ENCODE results near the gene LEO1.

Gene LEO1

GRCh38 chr15:51935466-51936104 is 36.0 kb downstream of the LEO1 start:
- TF ChIP-seq CTCF (IDR thresholded peaks at IDR 0.05; ENCODE audit: insufficient read depth, low read depth, low read length, missing control alignments): no peak
- no peak overlapping the region for H3K4me3 ChIP-seq (ENCODE audit: low read length)
- DNase-seq (ENCODE audit: low read depth): no peak

DNA sequence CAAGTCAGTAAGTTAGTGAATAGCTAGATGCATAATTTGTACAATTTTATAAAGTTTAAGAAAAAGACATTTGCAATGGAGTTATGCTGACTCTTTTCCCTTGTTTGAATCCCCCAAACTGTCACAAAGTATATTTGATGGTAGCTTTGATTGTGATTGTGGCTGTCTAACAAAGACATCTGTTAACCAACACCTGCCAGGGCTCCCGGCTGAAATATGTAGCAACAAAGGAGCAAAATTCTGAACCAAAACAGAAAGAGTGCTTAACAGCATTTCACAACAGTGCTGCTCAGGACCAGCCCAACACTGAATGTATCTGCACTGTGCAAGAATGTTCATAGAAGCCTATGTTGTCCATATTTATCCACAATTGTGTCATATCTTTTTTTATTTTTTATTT is 39.4 kb downstream of the LEO1 start:
- no peak overlapping the region for H3K4me3 ChIP-seq (ENCODE audit: low read length)
- DNase-seq (ENCODE audit: low read depth): no peak
- TF ChIP-seq CTCF (IDR thresholded peaks at IDR 0.05; ENCODE audit: insufficient read depth, low read depth, low read length, missing control alignments): no peak

GRCh38 chr15:51931638-51932037 is 39.9 kb downstream of the LEO1 start:
- peak; percentile 85 for DNase-seq (ENCODE audit: low read depth)
- no peak overlapping the region for H3K4me3 ChIP-seq (ENCODE audit: low read length)
- TF ChIP-seq CTCF (IDR thresholded peaks at IDR 0.05; ENCODE audit: insufficient read depth, low read depth, low read length, missing control alignments): no peak

DNA sequence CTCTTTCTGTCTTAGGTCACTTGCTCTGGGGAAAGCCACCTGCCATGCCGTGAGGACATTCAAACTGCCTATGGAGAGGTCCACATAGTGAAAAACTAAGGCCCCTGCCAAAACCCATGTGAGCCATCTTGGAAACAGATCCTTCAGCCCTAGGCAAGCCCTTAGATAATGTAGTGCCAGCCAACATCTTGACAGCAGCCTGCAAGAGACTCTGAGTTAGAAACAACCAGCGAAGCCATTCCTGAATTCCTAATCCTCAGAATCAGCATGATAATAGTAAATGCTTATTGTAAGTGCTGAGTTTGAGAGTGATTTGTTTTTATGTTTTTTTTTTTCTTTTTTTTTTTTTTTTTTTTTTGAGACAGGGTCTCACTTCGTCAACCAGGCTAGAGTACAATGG is 40.6 kb downstream of the LEO1 start:
- H3K4me3 ChIP-seq (ENCODE audit: low read length): no peak overlapping the region
- DNase-seq (ENCODE audit: low read depth): no peak
- TF ChIP-seq CTCF (IDR thresholded peaks at IDR 0.05; ENCODE audit: insufficient read depth, low read depth, low read length, missing control alignments): no peak

DNA sequence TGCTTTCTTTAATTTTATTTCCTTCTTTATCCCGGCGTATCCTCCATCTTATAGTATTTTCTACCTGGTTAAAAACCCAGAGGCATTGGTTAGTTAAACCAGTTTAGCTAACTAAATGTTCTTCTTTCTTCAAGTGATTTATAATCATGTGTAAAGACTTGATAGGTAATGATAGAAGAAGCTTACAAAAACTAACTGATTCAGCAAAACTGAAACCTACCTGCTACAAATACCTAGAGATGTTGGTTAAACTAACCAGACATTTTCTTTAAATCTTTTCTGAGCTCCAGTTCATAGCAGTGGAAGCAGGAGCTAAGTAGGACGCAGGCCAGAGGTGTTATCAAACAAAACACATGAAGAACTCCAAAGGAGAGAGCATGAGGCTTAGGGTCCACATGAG is 44.8 kb downstream of the LEO1 start:
- TF ChIP-seq CTCF (IDR thresholded peaks at IDR 0.05; ENCODE audit: insufficient read depth, low read depth, low read length, missing control alignments): no peak
- no peak for DNase-seq (ENCODE audit: low read depth)
- H3K4me3 ChIP-seq (ENCODE audit: low read length): no peak overlapping the region

GRCh38 chr15:51924156-51925068 is 47.2 kb downstream of the LEO1 start:
- no peak overlapping the region for H3K4me3 ChIP-seq (ENCODE audit: low read length)
- TF ChIP-seq CTCF (IDR thresholded peaks at IDR 0.05; ENCODE audit: insufficient read depth, low read depth, low read length, missing control alignments): no peak
- no peak for DNase-seq (ENCODE audit: low read depth)
